ENCODE data around the gene MTSS2.

The MTSS2 gene

GRCh38 chr16:70670175-70670574 is 15.7 kb downstream of the MTSS2 start:
- no peak for TF ChIP-seq CTCF (IDR thresholded peaks at IDR 0.05)
- no peaks in the 10 kb centered on the region for H3K27me3 Mint-ChIP-seq (ENCODE audit: low read depth, poor library complexity)
- no peak for DNase-seq
- H3K36me3 Mint-ChIP-seq (ENCODE audit: low read depth) = peaks cover 88% of the 10 kb centered on the region
- H3K4me3 Mint-ChIP-seq = no peak overlapping the region
- no peaks in the 10 kb centered on the region for H3K4me1 Mint-ChIP-seq
- peaks cover 39% of the 10 kb centered on the region for H3K9me3 Mint-ChIP-seq
- no peak overlapping the region for H3K27ac Mint-ChIP-seq

- H3K4me3 Mint-ChIP-seq = no peak overlapping the region
- peaks cover 4% of the 10 kb centered on the region for H3K4me1 Mint-ChIP-seq
- peak overlapping the region; percentile 75 for H3K27ac Mint-ChIP-seq
- H3K36me3 Mint-ChIP-seq (ENCODE audit: low read depth) = peaks cover 60% of the 10 kb centered on the region
- DNase-seq = no peak
- TF ChIP-seq CTCF (IDR thresholded peaks at IDR 0.05) = no peak
- no peaks in the 10 kb centered on the region for H3K27me3 Mint-ChIP-seq (ENCODE audit: low read depth, poor library complexity)
- peaks cover 39% of the 10 kb centered on the region for H3K9me3 Mint-ChIP-seq
These were observed 19.8 kb downstream of the MTSS2 start for GRCh38 chr16:70665806-70666735.

GRCh38 chr16:70665113-70665694 is 20.6 kb downstream of the MTSS2 start:
- H3K27ac Mint-ChIP-seq = no peak overlapping the region
- no peak overlapping the region for H3K4me3 Mint-ChIP-seq
- H3K9me3 Mint-ChIP-seq = peaks cover 35% of the 10 kb centered on the region
- no peaks in the 10 kb centered on the region for H3K27me3 Mint-ChIP-seq (ENCODE audit: low read depth, poor library complexity)
- no peak for TF ChIP-seq CTCF (IDR thresholded peaks at IDR 0.05)
- peaks cover 51% of the 10 kb centered on the region for H3K36me3 Mint-ChIP-seq (ENCODE audit: low read depth)
- peaks cover 4% of the 10 kb centered on the region for H3K4me1 Mint-ChIP-seq
- DNase-seq = no peak

GRCh38 chr16:70664325-70665112 is 21.3 kb downstream of the MTSS2 start:
- no peak for DNase-seq
- H3K36me3 Mint-ChIP-seq (ENCODE audit: low read depth) = peaks cover 44% of the 10 kb centered on the region
- no peak for TF ChIP-seq CTCF (IDR thresholded peaks at IDR 0.05)

GRCh38 chr16:70663524-70664324 is 22.1 kb downstream of the MTSS2 start:
- no peak for TF ChIP-seq CTCF (IDR thresholded peaks at IDR 0.05)
- Mint-ChIP-seq H3K27me3 (ENCODE audit: low read depth, poor library complexity) (no peaks in the 10 kb centered on the region), H3K9me3 (peaks cover 20% of the 10 kb centered on the region), H3K36me3 (ENCODE audit: low read depth) (peaks cover 36% of the 10 kb centered on the region), H3K27ac (no peak overlapping the region), H3K4me1 (peaks cover 4% of the 10 kb centered on the region), H3K4me3 (no peak overlapping the region)
- no peak for DNase-seq

More at GRCh38 chr16:70664325-70665112, 21.3 kb downstream of the MTSS2 start:
- peaks cover 28% of the 10 kb centered on the region for H3K9me3 Mint-ChIP-seq
- no peaks in the 10 kb centered on the region for H3K27me3 Mint-ChIP-seq (ENCODE audit: low read depth, poor library complexity)
- no peak overlapping the region for H3K27ac Mint-ChIP-seq
- no peak overlapping the region for H3K4me3 Mint-ChIP-seq
- H3K4me1 Mint-ChIP-seq = peaks cover 4% of the 10 kb centered on the region

All from nephron progenitor cell (in vitro differentiated cells).